Cardiac fibroblast (primary cell): ENCODE results near the gene SLC6A15.

ENCODE experiments used
- DNase-seq, 2 donors: peaks; one replicate each; pipeline versions ENCODE4 v3.0.0 to v3.0.0-alpha.2; 2010; ENCODE audit warnings: low read depth in 2 of 2
- H3K4me3 ChIP-seq, 2 donors: replicated peaks in 1 of 2; 1 replicate in 1 of 2; 2 replicates in 1 of 2; pipeline ENCODE4 v1.5.1; 2011; ENCODE audit warnings: low read depth in 2 of 2, low read length in 2 of 2, mild to moderate bottlenecking in 2 of 2, moderate library complexity in 1 of 2
- TF ChIP-seq, protein P1 (sequence below): IDR thresholded peaks from one replicate; pipeline ENCODE4 v1.5.1; 2011; ENCODE audit warnings: low read depth, mild to moderate bottlenecking, low read length, inconsistent platforms

SLC6A15 gene

DNA sequence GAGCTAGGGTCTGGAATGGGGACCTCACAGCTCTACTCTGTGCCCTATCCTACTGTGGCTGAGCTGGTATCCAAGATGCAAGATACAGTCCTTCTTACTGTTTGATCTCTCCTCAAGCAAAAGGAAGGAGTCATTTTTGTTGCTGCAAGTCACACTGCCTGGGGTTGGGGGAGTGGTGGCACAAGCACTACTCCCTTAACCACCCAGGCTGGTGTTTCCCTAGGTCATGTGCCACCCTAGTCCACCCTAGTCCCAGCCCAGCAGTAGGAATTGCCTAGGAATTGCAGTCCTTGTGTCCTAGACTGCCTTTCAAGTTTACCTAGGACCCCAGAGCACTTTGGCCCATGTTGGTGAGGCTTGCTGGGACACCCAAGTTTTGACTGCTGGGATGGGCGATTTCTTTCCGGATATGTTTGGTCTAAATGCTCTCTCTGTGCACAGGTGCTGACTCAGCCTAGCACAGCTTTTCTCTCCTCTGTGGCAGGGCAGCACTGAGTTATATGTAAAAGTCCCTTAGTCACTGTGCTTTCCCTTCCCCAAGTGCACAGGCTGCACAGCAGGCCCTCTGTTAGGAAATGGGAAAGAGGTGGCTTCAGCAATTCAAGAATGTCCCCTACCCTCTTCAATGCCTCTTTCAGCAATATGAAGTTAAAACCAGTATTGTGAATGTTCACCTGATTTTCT, 54.9 kb downstream of the SLC6A15 start:
- DNase-seq = no peak
- TF ChIP-seq, protein P1, sequence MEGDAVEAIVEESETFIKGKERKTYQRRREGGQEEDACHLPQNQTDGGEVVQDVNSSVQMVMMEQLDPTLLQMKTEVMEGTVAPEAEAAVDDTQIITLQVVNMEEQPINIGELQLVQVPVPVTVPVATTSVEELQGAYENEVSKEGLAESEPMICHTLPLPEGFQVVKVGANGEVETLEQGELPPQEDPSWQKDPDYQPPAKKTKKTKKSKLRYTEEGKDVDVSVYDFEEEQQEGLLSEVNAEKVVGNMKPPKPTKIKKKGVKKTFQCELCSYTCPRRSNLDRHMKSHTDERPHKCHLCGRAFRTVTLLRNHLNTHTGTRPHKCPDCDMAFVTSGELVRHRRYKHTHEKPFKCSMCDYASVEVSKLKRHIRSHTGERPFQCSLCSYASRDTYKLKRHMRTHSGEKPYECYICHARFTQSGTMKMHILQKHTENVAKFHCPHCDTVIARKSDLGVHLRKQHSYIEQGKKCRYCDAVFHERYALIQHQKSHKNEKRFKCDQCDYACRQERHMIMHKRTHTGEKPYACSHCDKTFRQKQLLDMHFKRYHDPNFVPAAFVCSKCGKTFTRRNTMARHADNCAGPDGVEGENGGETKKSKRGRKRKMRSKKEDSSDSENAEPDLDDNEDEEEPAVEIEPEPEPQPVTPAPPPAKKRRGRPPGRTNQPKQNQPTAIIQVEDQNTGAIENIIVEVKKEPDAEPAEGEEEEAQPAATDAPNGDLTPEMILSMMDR = no peak
- no peak overlapping the region for H3K4me3 ChIP-seq

GRCh38 chr12:84856156-84856900, 56.3 kb downstream of the SLC6A15 start:
- no peak overlapping the region for H3K4me3 ChIP-seq
- peak in 1 of 2 donors; percentile 39 for DNase-seq
- TF ChIP-seq, protein P1 = no peak

DNA sequence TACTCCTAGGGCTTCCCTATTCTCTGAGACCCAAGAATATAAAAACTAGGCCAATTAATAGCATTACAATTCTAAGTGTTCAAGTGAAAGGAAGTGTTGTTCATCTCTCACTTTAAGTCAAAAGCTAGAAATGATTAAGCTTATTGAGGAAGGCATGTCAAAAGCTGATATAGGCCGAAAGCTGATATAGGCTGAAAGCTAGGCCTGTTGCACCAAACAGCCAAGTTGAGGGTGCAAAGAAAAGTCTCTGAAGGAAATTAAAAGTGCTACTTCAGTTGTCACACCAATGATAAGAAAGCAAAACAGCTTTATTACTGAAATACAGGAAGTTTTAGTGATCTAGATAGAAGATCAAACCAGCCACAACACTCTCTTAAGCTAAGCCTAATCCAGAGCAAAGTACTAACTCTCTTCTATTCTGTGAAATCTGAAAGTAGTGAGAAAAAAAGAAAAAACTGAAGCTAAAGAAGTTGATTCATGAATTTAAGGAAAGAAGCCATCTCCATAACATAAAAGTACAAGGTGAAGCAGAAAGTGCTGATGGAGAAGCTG, 68.9 kb downstream of the SLC6A15 start:
- TF ChIP-seq, protein P1 = no peak
- no peak overlapping the region for H3K4me3 ChIP-seq
- no peak for DNase-seq

DNA sequence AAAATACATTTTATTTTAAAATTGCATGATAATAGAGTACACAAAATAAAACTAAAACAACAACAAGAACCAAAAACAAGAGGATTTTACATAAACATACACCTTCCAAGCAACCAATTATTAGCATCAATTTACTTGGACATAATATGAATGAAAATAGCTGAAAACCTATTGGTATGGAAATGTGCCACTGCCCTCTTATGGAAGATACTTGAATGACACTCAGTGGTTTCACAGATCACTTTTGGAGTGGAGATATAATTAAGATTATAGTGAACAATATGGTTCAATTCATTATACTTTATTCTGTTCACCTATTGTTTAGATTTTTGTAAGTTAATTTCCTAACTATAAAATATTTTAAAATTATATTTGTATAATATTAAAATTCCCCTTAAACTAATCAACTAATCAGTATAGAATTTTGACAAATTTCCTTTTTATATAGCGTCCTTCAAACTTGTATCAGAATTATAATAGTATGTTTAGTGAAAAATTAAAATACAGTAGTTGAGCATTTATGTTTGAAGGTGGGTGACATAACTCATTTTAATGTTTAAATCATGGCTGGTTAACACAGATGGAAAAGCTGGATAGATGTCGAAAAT, 70.1 kb downstream of the SLC6A15 start:
- H3K4me3 ChIP-seq = no peak overlapping the region
- DNase-seq = peak; percentile 63
- TF ChIP-seq, protein P1 = peak; percentile 70

GRCh38 chr12:84841591-84841990, 71.0 kb downstream of the SLC6A15 start:
- DNase-seq = no peak
- TF ChIP-seq, protein P1 = no peak
- H3K4me3 ChIP-seq = no peak overlapping the region

DNA sequence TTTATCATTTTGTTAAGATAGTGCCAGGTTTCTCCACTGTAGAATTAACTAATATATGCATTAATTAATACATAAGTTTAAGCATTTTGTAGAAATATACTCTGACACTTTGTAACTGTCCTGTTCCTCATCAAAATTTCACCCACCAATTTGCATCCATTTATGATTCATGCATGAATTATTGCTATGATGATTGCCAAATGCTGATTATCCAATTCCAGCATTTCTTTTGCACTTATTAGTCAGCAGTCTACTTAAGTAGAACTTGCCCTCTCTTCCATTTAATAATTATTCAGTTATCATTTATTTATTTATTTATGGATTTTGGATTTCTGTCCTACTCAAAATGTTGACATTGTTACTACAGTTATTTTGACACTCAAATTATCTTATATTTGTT, 72.2 kb downstream of the SLC6A15 start:
- DNase-seq = peak in 1 of 2 donors; percentile 5
- no peak overlapping the region for H3K4me3 ChIP-seq
- TF ChIP-seq, protein P1 = no peak
